C4-2B (cell line): ENCODE data around the gene NPAS3.
"Not testable (repeated sequence)": the region's sequence is repeated elsewhere in the genome, so short reads cannot be mapped to it uniquely, and the experiment has no call there.

Source experiments
- H3K27ac ChIP-seq: fragments of 450-650 bp; 2 replicates; pipeline ENCODE4 v1.5.1; 2017
- ZFX ChIP-seq: fragments of 450-650 bp; IDR thresholded peaks from 2 replicates; pipeline ENCODE4 v1.6.1; 2017
- TF ChIP-seq, protein P1 (sequence below): fragments of 450-650 bp; conservative IDR thresholded peaks from 2 replicates; pipeline ENCODE4 v1.5.1; 2017; ENCODE audit warnings: mild to moderate bottlenecking

The NPAS3 gene

DNA sequence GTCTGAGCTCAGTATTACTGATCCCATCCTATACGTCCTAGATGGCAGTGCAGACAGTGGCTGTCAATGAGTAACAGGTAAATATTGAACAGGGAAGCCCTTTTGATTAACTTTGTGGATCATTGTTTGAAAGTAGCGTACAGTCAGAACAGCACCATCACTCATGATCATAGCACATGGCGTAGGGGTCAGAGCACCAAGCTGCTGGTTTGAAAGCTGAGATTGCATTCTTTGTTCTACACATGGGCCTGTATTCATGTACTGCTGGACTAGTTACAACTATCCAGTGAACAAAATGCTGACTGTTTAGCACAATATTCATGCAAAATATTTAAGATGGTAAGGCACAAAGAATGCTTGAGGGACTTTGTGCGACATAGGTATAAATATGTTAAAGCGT, 131.8 kb downstream of the NPAS3 start:
- TF ChIP-seq, protein P1, sequence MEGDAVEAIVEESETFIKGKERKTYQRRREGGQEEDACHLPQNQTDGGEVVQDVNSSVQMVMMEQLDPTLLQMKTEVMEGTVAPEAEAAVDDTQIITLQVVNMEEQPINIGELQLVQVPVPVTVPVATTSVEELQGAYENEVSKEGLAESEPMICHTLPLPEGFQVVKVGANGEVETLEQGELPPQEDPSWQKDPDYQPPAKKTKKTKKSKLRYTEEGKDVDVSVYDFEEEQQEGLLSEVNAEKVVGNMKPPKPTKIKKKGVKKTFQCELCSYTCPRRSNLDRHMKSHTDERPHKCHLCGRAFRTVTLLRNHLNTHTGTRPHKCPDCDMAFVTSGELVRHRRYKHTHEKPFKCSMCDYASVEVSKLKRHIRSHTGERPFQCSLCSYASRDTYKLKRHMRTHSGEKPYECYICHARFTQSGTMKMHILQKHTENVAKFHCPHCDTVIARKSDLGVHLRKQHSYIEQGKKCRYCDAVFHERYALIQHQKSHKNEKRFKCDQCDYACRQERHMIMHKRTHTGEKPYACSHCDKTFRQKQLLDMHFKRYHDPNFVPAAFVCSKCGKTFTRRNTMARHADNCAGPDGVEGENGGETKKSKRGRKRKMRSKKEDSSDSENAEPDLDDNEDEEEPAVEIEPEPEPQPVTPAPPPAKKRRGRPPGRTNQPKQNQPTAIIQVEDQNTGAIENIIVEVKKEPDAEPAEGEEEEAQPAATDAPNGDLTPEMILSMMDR, result no peak
- no peak for TF ChIP-seq ZFX
- no peak overlapping the region for H3K27ac ChIP-seq

DNA sequence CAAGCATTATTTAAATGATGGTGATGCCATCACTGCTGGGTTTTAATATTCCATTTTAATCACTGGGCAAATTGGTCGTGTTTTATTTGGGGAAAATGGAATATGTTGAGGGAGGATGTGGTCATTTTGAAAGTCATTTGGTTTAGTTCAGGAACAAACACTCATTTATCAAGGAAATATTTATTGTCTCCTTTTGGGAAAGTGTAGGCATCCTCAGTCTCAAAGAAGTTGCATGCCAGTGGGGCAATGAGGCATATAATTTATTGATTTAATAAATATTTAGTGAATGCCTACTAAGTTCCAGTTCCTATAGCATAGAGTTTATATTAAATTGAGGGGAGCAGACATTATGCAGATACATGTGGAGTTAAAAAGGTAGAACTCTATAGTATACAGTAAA, 134.3 kb downstream of the NPAS3 start:
- TF ChIP-seq, protein P1, result no peak
- TF ChIP-seq ZFX, result no peak
- H3K27ac ChIP-seq, result no peak overlapping the region

DNA sequence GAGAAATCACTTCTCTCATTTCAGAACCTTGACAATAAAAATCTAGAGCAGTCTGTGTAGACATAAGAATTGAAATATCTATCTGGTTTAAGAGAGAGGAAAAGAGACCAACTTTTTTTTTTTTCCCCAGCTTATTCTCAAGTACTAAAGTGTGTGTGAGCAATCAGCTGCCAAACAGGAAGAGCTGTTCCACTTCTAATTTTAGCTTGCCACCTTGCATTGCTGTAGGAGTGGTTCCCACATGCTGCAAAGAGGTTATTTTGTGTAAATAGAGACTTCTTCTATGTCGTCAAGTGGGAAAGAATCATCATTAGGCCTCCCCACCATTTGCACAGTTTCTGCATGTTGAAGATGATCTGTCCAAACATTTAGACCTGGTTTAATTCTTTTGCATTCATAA, 142.6 kb downstream of the NPAS3 start:
- H3K27ac ChIP-seq, result no peak overlapping the region
- TF ChIP-seq, protein P1, result no peak
- no peak for TF ChIP-seq ZFX

DNA sequence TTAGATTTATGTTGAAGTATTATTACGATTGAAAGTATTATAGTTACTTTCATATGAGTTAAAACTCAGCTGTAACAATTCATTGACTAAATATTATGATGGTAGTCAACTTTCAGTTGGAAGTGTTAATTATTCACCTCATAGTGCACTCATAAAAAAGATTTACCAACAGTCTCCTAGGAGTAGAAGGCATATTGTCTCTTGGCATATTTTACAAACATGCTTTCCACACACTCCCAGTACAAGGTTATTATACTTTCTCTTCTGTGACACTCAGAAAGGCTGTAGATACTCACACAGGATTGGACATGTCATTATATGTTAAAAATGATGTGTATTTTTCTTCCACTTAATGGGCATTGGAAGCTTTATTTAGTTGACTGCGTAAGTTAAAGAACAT, 147.1 kb downstream of the NPAS3 start:
- TF ChIP-seq, protein P1, result no peak
- TF ChIP-seq ZFX, result no peak
- H3K27ac ChIP-seq, result no peak overlapping the region

DNA sequence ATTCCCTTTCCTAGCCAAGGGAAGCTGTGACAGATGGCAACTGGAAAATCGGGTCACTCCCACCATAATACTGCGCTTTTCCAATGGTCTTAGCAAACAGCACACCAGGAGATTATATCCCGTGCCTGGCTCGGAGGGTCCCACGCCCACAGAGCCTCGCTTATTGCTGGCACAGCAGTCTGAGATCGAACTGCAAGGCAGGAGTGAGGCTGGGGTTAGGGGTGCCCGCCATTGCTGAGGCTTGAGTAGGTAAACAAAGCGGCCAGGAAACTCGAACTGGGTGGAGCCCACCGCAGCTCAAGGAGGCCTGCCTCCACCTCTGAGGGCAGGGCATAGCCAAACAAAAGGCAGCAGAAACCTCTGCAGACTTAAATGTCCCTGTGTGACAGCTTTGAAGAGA, 149.6 kb downstream of the NPAS3 start:
- not testable (repeated sequence) for H3K27ac ChIP-seq

DNA sequence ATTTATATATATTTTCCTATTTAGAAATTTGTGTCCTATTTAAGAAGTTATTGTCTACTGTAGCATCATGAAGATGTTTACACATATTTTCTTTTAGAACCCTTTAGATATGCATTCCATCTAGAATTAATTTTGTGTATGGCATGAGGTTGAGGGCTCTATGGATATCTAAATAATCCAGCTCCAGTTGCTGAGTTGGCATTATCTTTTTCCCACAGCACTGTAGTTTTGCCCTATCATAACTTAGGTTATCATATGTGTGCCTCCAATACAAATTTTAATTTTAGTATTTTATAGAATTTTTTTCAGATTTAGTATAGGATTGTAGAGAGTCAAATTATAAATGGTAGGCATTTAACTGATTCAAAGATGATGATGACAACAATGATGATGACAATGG, 159.3 kb downstream of the NPAS3 start:
- no peak for TF ChIP-seq ZFX
- TF ChIP-seq, protein P1, result no peak
- H3K27ac ChIP-seq, result no peak overlapping the region

DNA sequence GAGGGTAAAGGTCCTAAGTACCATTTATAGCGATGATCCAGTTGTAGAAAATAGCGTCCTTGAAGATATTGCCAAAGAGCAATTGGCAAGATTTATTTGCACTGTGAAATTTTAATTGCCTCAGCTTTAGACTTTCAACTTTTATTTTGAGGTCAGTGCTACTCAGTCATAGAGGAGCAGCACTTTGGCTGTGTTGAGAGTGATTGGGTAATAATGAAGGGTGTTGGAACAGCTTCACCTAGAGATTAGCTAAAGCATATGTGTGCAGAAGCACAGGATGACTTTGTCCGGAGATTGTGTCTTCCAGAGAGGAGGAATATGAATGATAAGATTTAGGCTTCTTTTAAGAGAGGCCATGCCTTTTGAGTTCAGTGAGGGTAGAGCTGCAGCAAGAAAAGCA, 164.8 kb downstream of the NPAS3 start:
- TF ChIP-seq, protein P1, result no peak
- TF ChIP-seq ZFX, result no peak
- H3K27ac ChIP-seq, result no peak overlapping the region

DNA sequence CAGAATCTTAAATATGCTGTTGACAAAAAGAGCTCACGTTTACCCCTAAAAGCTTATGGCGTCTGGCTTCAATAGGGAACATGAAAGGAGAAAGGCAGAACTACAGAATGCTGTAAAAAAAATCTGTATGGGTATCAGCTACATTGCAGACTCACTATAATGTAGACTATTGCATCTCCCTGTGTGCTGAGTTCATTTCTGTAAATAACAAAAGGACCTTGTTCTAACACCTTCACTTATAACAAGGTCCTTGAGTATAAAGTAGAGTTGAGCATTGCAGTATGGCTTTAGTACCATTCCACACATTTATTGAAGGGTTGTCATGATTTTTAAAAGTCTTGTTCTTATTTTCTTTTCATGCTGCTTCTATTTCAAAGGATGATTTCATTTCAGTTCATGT, 165.3 kb downstream of the NPAS3 start:
- no peak overlapping the region for H3K27ac ChIP-seq
- TF ChIP-seq, protein P1, result no peak
- no peak for TF ChIP-seq ZFX
